AG04449 (cell line): ENCODE results near the gene DNMBP.

Experiments
- CTCF ChIA-PET: fragments of 350-600 bp; formaldehyde crosslinking; extraction: SDS; loops from one replicate; lab custom pipeline; 2021; ENCODE audit warnings: antibody characterized with exemption; lab: Yijun Ruan, JAX
- POLR2A ChIA-PET: fragments of 400-600, 350-600 bp; formaldehyde crosslinking; extraction: SDS; loops from one replicate; lab custom pipeline; 2020; ENCODE audit warnings: antibody characterized with exemption, inconsistent platforms; lab: Yijun Ruan, JAX
- DNase-seq: peaks from one replicate; pipeline ENCODE4 v3.0.0-alpha.2; 2010; ENCODE audit warnings: low read depth, low spot score
- H3K4me3 ChIP-seq: 2 replicates; pipeline ENCODE4 v1.5.1; 2011; ENCODE audit warnings: low read depth, mild to moderate bottlenecking, control low read depth, low read length
- TF ChIP-seq, protein P1 (sequence below): IDR thresholded peaks from one replicate; pipeline ENCODE4 v1.5.1; 2011; ENCODE audit warnings: mild to moderate bottlenecking, moderate library complexity, low read length, control low read depth, inconsistent platforms; ENCODE audit not compliant: insufficient read depth; ENCODE audit errors: missing control alignments

The DNMBP gene

DNA sequence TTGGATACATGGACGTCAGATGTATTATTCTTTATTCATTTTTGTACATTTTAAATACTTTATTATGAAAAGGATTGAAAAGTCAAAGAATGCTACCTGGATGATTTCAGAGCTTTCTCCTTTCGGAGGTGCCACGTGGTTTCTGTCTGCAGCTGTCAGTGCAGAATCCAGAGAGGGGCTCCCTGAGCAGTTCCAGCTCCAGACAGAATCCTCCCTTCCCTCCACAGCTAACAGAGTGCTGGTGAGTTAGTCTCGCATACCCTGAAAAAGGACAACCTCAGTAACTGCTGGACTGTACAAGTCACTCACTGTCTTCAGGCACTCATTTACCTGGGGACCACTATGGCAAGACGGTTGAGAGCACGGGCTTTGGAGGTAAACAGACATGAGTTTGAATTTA lies 10.9 kb downstream of the DNMBP start:
- DNase-seq = no peak
- POLR2A ChIA-PET = interaction anchor here (0.7 kb wide), 1 partner anchor 33 kb away, joined by 3 read pairs; no protein-coding TSS in a partner anchor
- TF ChIP-seq, protein P1, sequence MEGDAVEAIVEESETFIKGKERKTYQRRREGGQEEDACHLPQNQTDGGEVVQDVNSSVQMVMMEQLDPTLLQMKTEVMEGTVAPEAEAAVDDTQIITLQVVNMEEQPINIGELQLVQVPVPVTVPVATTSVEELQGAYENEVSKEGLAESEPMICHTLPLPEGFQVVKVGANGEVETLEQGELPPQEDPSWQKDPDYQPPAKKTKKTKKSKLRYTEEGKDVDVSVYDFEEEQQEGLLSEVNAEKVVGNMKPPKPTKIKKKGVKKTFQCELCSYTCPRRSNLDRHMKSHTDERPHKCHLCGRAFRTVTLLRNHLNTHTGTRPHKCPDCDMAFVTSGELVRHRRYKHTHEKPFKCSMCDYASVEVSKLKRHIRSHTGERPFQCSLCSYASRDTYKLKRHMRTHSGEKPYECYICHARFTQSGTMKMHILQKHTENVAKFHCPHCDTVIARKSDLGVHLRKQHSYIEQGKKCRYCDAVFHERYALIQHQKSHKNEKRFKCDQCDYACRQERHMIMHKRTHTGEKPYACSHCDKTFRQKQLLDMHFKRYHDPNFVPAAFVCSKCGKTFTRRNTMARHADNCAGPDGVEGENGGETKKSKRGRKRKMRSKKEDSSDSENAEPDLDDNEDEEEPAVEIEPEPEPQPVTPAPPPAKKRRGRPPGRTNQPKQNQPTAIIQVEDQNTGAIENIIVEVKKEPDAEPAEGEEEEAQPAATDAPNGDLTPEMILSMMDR = no peak
- CTCF ChIA-PET = interaction anchor here (0.9 to 2.0 kb wide), 7 partner anchors 11 to 86 kb away, joined by 3 to 10 read pairs (median 4); partner anchors contain the start of gene DNMBP
- no peak overlapping the region for H3K4me3 ChIP-seq

DNA sequence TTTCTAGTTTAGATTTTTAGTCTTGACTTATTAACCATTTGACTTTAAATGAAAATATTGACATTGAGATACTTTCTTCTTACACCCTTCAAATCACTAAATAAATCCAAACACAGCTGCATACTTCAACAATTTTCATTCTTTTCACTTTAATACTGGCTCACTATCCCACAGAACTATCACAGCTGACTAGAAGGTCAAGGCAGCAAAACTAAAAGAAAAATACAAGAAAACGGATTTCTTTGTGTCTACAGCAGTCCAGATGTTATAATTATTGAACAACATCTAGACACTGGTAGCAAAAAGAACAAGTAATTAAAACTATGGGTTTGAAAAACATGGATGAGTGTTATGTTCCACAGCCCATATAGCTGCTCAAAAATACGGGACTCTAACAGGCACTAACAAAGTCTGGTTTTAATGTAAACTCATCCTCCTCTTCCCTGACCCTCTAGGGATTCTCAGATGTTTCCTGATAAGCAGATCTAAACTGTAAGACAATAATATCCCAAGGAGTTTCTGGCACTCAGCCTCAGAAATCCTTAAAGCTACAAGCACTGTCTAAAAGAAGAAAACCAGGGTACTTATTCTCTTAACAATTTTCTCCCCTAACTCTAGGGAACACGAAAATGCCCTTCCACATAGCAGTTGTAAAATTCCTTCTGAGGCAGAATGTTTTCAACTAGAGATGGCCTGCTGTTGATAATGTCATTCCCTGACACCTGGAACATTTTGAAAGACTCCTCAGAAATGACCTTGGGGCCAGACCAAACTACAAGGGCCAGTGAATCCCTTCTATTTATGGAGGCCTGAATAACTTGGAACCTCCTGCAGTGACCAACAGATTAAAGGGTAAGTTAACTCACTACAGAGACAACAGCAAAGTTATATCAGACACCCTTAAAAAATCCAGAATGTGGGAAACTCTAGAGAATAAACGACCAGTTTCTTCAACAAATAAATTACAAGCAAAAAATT lies 12.8 kb downstream of the DNMBP start:
- ChIA-PET POLR2A (no interaction called here), CTCF (interaction anchor here (0.9 to 4.8 kb wide), 5 partner anchors 11 to 151 kb away, joined by 3 to 42 read pairs (median 4); partner anchors contain the start of gene DNMBP)
- H3K4me3 ChIP-seq = no peak overlapping the region
- no peak for DNase-seq
- TF ChIP-seq, protein P1 = no peak

DNA sequence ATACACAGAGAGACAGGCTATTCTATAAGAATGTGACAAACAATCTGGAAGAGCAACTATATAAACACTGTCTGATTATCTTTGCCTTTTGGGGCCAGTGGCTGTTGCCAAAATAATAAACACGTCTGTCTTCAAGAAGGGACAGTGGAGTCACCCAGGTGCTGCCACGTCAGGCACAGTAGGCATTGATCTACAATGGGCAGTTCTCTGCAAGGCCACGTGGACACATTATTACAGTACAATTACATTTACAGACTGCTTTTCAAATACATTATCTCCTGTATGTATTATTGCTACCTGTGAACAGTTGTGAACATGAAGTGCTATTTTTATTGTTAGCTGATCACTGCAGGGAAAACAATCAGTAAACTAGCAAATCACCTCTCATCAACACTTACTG lies 14.0 kb downstream of the DNMBP start:
- TF ChIP-seq, protein P1 = no peak
- ChIA-PET POLR2A (no interaction called here), CTCF (interaction anchor here (4.8 kb wide), 1 partner anchor 12 kb away, joined by 42 read pairs; the partner anchor contains the start of gene DNMBP)
- H3K4me3 ChIP-seq = no peak overlapping the region
- DNase-seq = no peak

DNA sequence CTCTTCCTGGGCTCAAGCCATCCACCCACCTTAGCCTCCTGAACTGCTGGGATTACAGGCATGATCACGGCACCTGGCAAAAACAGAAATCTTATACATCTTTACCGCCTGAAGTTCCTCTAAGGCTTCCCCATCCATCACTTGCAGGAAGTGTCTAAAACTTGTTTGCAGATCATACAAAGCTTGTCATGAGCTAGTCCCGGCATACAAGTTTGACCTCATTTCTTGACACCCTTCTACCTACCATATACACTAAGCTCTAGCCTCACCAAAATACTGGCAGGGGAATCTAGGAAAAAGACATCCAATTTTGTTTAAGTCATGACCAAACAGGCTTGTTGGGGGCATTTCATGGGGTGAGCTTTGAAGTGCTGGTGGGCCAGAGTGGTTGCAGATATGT lies 14.5 kb downstream of the DNMBP start:
- ChIA-PET CTCF (interaction anchor here (1.0 to 4.8 kb wide), 6 partner anchors 12 to 149 kb away, joined by 3 to 42 read pairs (median 6); partner anchors contain the start of gene DNMBP), POLR2A (interaction anchor here (1.4 kb wide), 1 partner anchor 10 kb away, joined by 3 read pairs; no protein-coding TSS in a partner anchor)
- no peak for DNase-seq
- no peak overlapping the region for H3K4me3 ChIP-seq
- TF ChIP-seq, protein P1 = no peak

DNA sequence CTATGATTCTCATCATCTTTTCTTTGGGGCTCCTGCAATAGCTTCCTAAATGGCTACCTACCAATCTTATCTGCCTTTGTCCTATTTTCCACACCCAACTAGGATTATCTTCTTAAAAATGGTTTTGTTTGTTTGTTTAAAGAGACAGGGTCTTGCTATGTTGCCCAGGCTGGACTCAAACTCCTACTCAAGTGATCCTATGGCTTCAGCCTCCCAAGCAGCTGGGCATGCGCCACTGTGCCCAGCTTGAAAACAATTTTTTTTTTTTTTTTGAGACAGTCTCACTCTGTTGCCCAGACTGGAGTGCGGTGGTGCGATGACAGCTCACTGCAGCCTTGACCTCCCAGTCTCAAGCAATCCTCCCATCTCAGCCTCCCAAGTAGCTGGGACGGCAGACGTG lies 14.9 kb downstream of the DNMBP start:
- POLR2A ChIA-PET = interaction anchor here (0.9 to 1.4 kb wide), 2 partner anchors 11 to 13 kb away, joined by 3 read pairs; no protein-coding TSS in a partner anchor
- TF ChIP-seq, protein P1 = no peak
- H3K4me3 ChIP-seq = no peak overlapping the region
- DNase-seq = no peak
- CTCF ChIA-PET = interaction anchor here (1.0 to 4.8 kb wide), 6 partner anchors 12 to 149 kb away, joined by 3 to 42 read pairs (median 6); partner anchors contain the start of gene DNMBP
